HEK293 (cell line): ENCODE results near the gene ADAMTS5.

Experiments used
- CTCF ChIA-PET: fragments of 350-600 bp; formaldehyde crosslinking; extraction: SDS; loops from one replicate; lab custom pipeline; 2021; ENCODE audit warnings: antibody characterized with exemption; lab: Yijun Ruan, JAX
- POLR2A ChIA-PET: fragments of 300-600 bp; formaldehyde crosslinking; extraction: SDS; loops from one replicate; lab custom pipeline; 2020; ENCODE audit warnings: antibody characterized with exemption, inconsistent platforms; lab: Yijun Ruan, JAX
- H3K27ac ChIP-seq: fragments of 200-500 bp; sonication (Bioruptor generic); 2 replicates; pipeline ENCODE4 v1.5.1; 2014; ENCODE audit warnings: low read depth, low read length, control low read depth, inconsistent platforms; ENCODE audit errors: extremely low read depth
- H3K36me3 ChIP-seq, 2 experiments: fragments of 200-500 bp in 1 of 2; sonication (Bioruptor generic) in 1 of 2; 1 replicate in 1 of 2; 2 replicates in 1 of 2; pipeline ENCODE4 v1.5.1; 2014 to 2017; ENCODE audit warnings: inconsistent platforms in 2 of 2, low read length in 2 of 2; ENCODE audit not compliant: control insufficient read depth in 2 of 2, insufficient read depth in 1 of 2
- H3K4me1 ChIP-seq: fragments of 200-500 bp; sonication (Bioruptor generic); 2 replicates; pipeline ENCODE4 v1.5.1; 2014; ENCODE audit warnings: mild to moderate bottlenecking, low read length, inconsistent platforms; ENCODE audit not compliant: control insufficient read depth, insufficient read depth
- H3K4me3 ChIP-seq: 2 replicates; pipeline ENCODE4 v1.5.1; 2011; ENCODE audit warnings: low read depth, mild to moderate bottlenecking, control low read depth, low read length, moderate library complexity
- H3K9me3 ChIP-seq: fragments of 200-500 bp; sonication (Bioruptor generic); 2 replicates; pipeline ENCODE4 v1.5.1; 2014; ENCODE audit warnings: low read depth, low read length, inconsistent platforms; ENCODE audit not compliant: control insufficient read depth, insufficient read depth
- MZF1 ChIP-seq: fragments of 450-650 bp; formaldehyde crosslinking; IDR thresholded peaks from 2 replicates; pipeline ENCODE4 v1.5.1; 2017; ENCODE audit warnings: missing biosample characterization, missing genetic modification characterization, borderline replicate concordance
- PRDM2 ChIP-seq: fragments of 450-650 bp; formaldehyde crosslinking; IDR thresholded peaks from 2 replicates; pipeline ENCODE4 v1.5.1; 2016; ENCODE audit warnings: missing biosample characterization, missing genetic modification characterization, borderline replicate concordance
- ZBTB11 ChIP-seq: fragments of 450-650 bp; formaldehyde crosslinking; conservative IDR thresholded peaks from 2 replicates; pipeline ENCODE4 v1.5.1; 2016; ENCODE audit warnings: low read depth, missing biosample characterization, missing genetic modification characterization
- ZBTB8A ChIP-seq: fragments of 450-650 bp; formaldehyde crosslinking; IDR thresholded peaks from 2 replicates; pipeline ENCODE4 v1.5.1; 2016; ENCODE audit warnings: missing biosample characterization, missing genetic modification characterization
- ZFHX2 ChIP-seq: fragments of 450-650 bp; formaldehyde crosslinking; conservative IDR thresholded peaks from 2 replicates; pipeline ENCODE4 v1.5.1; 2016; ENCODE audit warnings: missing biosample characterization, missing genetic modification characterization
- ZNF184 ChIP-seq: fragments of 450-650 bp; IDR thresholded peaks from 2 replicates; pipeline ENCODE4 v1.5.1; 2018; ENCODE audit warnings: missing biosample characterization, mild to moderate bottlenecking, missing genetic modification characterization
- ZNF221 ChIP-seq: fragments of 450-650 bp; formaldehyde crosslinking; IDR thresholded peaks from 2 replicates; pipeline ENCODE4 v1.5.1; 2017; ENCODE audit warnings: missing biosample characterization, missing genetic modification characterization, borderline replicate concordance
- ZNF280C ChIP-seq: fragments of 450-650 bp; formaldehyde crosslinking; IDR thresholded peaks from 2 replicates; pipeline ENCODE4 v1.5.1; 2016; ENCODE audit warnings: missing biosample characterization, missing genetic modification characterization
- ZNF398 ChIP-seq: fragments of 450-650 bp; formaldehyde crosslinking; IDR thresholded peaks from 2 replicates; pipeline ENCODE4 v1.5.1; 2017; ENCODE audit warnings: missing biosample characterization, missing genetic modification characterization
- ZNF621 ChIP-seq: fragments of 450-650 bp; formaldehyde crosslinking; IDR thresholded peaks from 2 replicates; pipeline ENCODE4 v1.5.1; 2017; ENCODE audit warnings: missing biosample characterization, missing genetic modification characterization
- ZNF843 ChIP-seq: fragments of 450-650 bp; formaldehyde crosslinking; IDR thresholded peaks from 2 replicates; pipeline ENCODE4 v1.5.1; 2016; ENCODE audit warnings: missing biosample characterization, missing genetic modification characterization
- ZSCAN5A ChIP-seq: fragments of 450-650 bp; formaldehyde crosslinking; IDR thresholded peaks from 2 replicates; pipeline ENCODE4 v1.5.1; 2016; ENCODE audit warnings: missing biosample characterization, missing genetic modification characterization

The ADAMTS5 gene

GRCh38 chr21:26925122-26925521, 41.8 kb downstream of the ADAMTS5 start:
- TF ChIP-seq ZNF398 (tag by site-specific recombination), result no peak
- no peak for TF ChIP-seq ZNF621 (tag by site-specific recombination)
- TF ChIP-seq PRDM2 (tag by site-specific recombination), result no peak
- TF ChIP-seq ZFHX2, result no peak
- TF ChIP-seq ZSCAN5A (tag by site-specific recombination), result no peak
- TF ChIP-seq ZNF843 (tag by site-specific recombination), result no peak
- no peak for TF ChIP-seq ZBTB11 (tag by site-specific recombination)
- no peak for TF ChIP-seq ZBTB8A (tag by site-specific recombination)
- no peak for TF ChIP-seq ZNF280C (tag by site-specific recombination)
- TF ChIP-seq MZF1 (tag by site-specific recombination), result no peak
- TF ChIP-seq ZNF184 (tag by site-specific recombination), result no peak
- no peak for TF ChIP-seq ZNF221 (tag by site-specific recombination)
- TF ChIP-seq, all 188 proteins: peak for 0
- Histone ChIP-seq H3K4me1 (no peaks in the 10 kb centered on the region), H3K36me3 (0 out of 3 replicates have a peak, but pooled peaks cover 0 to 4% of the 10 kb centered on the region in 2 experiments), H3K9me3 (no peaks in the 10 kb centered on the region), H3K27ac (no peak overlapping the region), H3K4me3 (no peak overlapping the region)
- ChIA-PET POLR2A (no interaction called here), CTCF (no interaction called here)
